AML-193 (cell line): ENCODE measurements around the gene B4GALT1.
A peak's percentile ranks its signal among the peaks of the same experiment; 100 is the strongest.

ENCODE experiments used
- DNase-seq, 2 experiments: peaks; one replicate each; lab custom pipeline; 2025; lab: John Stamatoyannopoulos, UW

B4GALT1 gene

GRCh38 chr9:33167084-33167971 lies at the start of gene B4GALT1:
Gene B4GALT1, minus strand, starts transcription at chr9:33167336. Its CDS starts 167 bp downstream, at chr9:33167169.
- peak; percentile 88 to 95 for DNase-seq

GRCh38 chr9:33211695-33212393 lies 44.7 kb upstream of the B4GALT1 start:
- no peak for DNase-seq

- no peak for DNase-seq
Measured at GRCh38 chr9:33210006-33210715, 43.0 kb upstream of the B4GALT1 start.

GRCh38 chr9:33209394-33209793 lies 42.3 kb upstream of the B4GALT1 start:
- no peak for DNase-seq

GRCh38 chr9:33202552-33203201 lies 35.5 kb upstream of the B4GALT1 start:
- no peak for DNase-seq

- DNase-seq, result no peak
Measured at GRCh38 chr9:33202018-33202417, 34.9 kb upstream of the B4GALT1 start.

- DNase-seq, result no peak
Measured at GRCh38 chr9:33198165-33198564, 31.0 kb upstream of the B4GALT1 start.

- no peak for DNase-seq
Measured at GRCh38 chr9:33197279-33198152, 30.4 kb upstream of the B4GALT1 start.

- DNase-seq, result no peak
Measured at GRCh38 chr9:33196736-33197135, 29.6 kb upstream of the B4GALT1 start.

GRCh38 chr9:33193818-33194217 lies 26.7 kb upstream of the B4GALT1 start:
- no peak for DNase-seq

- DNase-seq, result no peak
Measured at GRCh38 chr9:33192493-33193255, 25.5 kb upstream of the B4GALT1 start.

- no peak for DNase-seq
Measured at GRCh38 chr9:33190021-33190705, 23.0 kb upstream of the B4GALT1 start.

- no peak for DNase-seq
Measured at GRCh38 chr9:33189331-33189791, 22.2 kb upstream of the B4GALT1 start.

- no peak for DNase-seq
Measured at GRCh38 chr9:33188711-33189110, 21.6 kb upstream of the B4GALT1 start.

GRCh38 chr9:33187519-33188218 lies 20.5 kb upstream of the B4GALT1 start:
- DNase-seq, result no peak

- DNase-seq, result no peak
Measured at GRCh38 chr9:33186457-33187168, 19.5 kb upstream of the B4GALT1 start.

- no peak for DNase-seq
Measured at GRCh38 chr9:33185858-33186257, 18.7 kb upstream of the B4GALT1 start.

- no peak for DNase-seq
Measured at GRCh38 chr9:33185406-33185805, 18.3 kb upstream of the B4GALT1 start.
